GM19324 (cell line): ENCODE data around the gene TCF19.

Source experiments
- ATAC-seq: cut with Tn5 transposase; IDR thresholded peaks from one replicate; pipeline ENCODE4 v1.9.1; 2021; ENCODE audit warnings: mild to moderate bottlenecking, moderate library complexity; ENCODE audit not compliant: unreplicated experiment, low FRiP score

TCF19 gene

GRCh38 chr6:31158140-31158862 lies at the start of gene TCF19:
TCF19 (plus strand) TSS chr6:31158589; CDS start chr6:31159470, 881 bp downstream.
- ATAC-seq, result peak; percentile 88

- no peak for ATAC-seq
Measured at GRCh38 chr6:31110825-31111582, 47.4 kb upstream of the TCF19 start.

DNA sequence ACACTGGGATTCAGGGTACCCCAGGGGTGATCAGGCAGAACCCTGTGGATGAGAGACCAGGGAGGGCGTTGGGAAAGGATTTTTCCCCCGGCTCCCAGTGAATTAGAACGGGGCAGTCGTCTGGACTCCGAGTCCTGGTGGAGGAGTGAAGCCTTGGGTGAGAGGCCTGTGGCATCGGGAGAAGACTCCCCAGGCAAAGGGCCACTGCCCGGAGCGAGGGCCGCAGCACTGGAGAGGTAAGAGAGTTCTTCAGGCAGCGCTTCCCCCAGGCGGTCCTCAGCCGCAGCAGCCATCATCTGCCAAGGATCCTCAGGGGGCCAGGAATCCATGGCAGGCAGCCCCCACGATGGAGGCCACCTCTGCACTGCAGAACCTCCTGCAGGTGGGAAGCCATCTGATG lies 46.7 kb upstream of the TCF19 start:
- no peak for ATAC-seq

- ATAC-seq, result no peak
Measured at GRCh38 chr6:31112478-31112877, 45.9 kb upstream of the TCF19 start, which contains the start of gene C6orf15. C6orf15 (minus strand) TSS chr6:31112575; CDS start chr6:31112555, 20 bp downstream.

DNA sequence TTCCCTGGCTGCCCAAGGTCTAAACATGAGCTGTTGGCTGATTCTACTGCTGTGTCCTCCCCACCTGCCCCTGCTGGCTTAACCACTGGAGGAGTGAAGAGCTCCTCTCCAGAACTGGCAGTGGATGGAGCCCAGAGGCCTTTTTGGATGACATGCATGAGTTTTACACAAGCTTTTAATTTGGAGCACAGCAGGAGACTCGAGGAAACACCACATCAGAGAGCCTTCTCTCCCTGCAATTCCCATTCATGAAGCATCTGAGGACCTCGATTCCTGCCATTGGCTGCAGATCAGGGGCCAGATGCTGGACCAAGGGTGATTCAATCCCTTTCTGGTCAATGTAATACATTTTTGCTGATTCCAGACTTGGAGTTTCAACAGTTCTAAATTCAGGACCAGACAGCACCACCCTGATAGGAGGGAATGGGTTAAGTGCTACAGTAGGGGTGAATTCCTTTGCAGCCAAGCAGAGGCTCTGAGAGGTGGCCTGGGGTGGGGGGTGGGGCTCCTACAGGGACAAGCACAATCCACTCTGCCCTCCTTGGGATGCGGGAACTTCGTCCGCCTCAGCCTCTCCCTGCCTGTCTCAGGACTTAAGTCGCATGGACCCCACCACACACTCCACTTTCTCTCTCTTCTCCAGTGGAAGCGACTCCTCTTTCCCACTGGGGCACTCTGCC lies 44.4 kb upstream of the TCF19 start:
- no peak for ATAC-seq

DNA sequence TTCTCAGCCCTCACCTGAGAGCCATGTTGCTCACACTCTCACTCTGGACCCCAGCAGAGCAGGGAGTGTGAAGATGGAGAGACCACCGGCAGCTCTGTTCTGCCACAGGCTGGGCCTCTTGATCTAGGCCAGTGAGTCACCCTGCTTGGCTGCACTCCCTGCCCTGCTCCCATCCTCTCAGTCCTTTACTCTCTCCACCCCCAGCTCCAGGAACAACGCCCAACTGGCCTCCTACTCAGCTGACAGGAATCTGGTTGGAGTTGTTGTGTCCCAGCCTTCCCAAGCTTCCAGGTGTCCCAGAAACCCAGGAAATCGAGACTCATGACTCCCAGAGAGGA lies 43.9 kb upstream of the TCF19 start, which contains the start of gene PSORS1C1:
PSORS1C1 (plus strand) TSS at position 260 of the 338 bp plus-strand sequence. CDS start 14,833 bp downstream, outside the sequence.
- ATAC-seq, result no peak

GRCh38 chr6:31114970-31115849 lies 43.2 kb upstream of the TCF19 start:
- no peak for ATAC-seq

- no peak for ATAC-seq
Measured at GRCh38 chr6:31115941-31116560, 42.3 kb upstream of the TCF19 start.

DNA sequence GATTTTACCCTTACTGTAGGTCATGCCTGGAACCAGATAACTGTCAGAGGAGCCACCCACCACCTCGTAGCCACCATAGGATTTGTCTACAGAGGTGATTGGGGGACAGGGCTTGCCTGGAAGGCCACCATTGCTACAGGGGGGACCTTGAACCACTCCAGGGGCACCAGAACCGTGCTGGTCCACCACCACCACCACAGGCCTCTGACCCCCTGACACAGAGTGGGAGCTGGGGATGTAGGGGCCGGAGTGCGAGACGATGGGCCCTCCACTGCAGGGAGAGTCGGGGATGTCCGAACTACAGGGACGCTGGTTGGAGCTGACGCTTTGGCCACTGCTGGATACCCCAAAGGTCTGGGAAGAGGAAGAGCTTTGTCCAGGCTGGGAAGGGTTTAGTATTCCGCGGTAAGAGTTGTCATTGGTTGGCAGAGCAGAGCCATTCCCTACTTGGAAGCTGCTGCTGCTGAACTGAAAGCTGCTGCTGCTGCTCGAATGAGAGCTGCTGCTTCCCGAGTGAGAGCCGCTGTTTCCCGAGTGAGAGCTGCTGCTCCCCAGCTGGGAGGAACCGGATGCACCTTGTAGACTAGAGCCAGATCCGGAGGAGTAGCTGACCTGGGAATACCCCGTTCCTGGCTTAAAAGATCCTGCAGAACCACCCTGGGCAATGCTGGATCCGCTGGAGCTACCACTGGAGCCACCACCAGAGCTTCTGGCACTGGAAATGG lies 41.6 kb upstream of the TCF19 start:
- ATAC-seq, result no peak

DNA sequence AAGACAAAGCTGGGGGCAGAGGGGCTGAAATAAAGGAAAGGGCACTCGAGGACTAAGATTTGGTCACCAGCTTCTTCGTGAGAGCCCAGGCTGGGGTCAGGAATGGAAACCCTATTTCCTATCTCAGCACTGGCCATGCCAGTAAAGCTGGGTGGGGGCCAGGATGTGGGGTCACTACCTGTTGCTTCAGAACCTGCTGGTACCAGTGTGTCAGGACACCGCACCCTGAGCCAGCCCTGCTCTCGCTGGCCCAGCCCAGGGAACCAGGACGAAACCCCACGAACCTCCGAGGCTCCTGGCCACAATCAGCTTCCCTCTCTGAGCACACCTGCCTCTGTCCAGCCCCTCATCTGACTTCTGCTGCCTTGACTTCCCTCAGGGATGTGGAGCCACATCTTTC lies 40.2 kb upstream of the TCF19 start:
- ATAC-seq, result no peak

DNA sequence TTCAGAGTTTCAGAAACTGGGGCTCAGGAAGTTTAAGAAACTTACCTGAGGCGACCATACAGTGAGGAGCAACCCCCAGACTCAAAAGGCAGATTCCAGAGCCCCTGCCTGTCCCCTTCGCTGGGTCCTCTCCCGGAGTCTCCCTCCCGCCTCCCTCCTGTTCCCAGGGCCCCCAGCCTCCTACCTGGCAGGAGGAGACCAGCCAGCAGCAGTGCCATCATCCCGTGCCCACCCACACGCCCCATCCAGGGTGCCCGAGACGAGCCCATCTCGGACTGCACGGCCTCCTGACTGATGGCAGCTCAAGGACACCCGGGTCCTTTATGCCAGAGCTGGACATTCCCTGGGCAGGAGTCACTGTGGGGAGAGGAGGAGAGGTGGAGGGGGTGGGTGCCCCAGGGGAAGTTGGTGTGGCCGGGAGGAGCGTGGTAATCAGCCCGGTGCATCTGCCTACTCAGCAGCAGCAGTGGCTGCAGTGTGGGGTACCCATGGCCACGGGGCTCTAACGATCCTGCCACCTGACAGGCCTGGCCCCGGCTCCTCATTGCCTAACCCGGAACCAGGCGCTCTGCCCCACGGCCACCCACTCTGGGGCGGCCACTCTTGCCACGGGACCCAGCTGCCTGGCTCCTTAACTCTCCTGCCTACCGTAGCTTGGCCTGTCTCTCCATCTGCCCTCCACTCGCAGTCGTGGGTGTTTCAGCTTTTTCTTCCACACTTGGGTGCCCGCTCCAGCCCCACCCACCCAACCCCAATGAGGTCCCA lies 38.1 kb upstream of the TCF19 start, which contains the start of gene CDSN:
CDSN (minus strand) TSS at position 296 of the 765 bp plus-strand sequence; CDS start at position 269, 27 bp downstream.
- ATAC-seq, result no peak

- ATAC-seq, result no peak
Measured at GRCh38 chr6:31121131-31121790, 37.1 kb upstream of the TCF19 start.

- ATAC-seq, result no peak
Measured at GRCh38 chr6:31122791-31123706, 35.3 kb upstream of the TCF19 start.

DNA sequence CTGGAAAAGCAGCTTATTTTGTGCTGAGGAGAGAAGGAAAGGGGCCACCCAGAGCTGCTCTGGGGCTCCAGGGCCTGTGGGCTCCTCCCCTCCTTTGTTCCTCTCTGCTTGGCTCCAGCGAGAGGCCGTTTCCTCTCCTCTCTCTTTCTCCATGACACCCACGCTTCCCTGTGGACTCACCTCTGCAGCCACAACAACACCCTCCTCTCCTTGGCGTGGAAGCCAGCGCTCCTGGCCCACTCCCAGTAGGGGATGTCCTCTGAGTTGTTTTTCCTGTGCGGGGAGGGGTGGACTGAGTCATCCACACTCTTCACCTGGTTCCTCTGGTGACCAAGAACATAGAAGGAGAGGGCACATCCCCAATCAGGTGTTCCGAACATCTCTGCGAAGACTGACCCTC lies 33.2 kb upstream of the TCF19 start:
- no peak for ATAC-seq

- no peak for ATAC-seq
Measured at GRCh38 chr6:31125586-31126363, 32.6 kb upstream of the TCF19 start.
